ENCODE data around the gene RNF4. TPM values are rescaled to one million over a fixed set of nuclear protein-coding genes. Genes with fewer than 3 reads are reported as not detected.
"Not testable (repeated sequence)": the region's sequence is repeated elsewhere in the genome, so short reads cannot be mapped to it uniquely, and the experiment has no call there.

RNF4 gene
- total RNA-seq, 4 donors from 2014 or later, result 42.2 to 99.0 (median 50.1) TPM

DNA sequence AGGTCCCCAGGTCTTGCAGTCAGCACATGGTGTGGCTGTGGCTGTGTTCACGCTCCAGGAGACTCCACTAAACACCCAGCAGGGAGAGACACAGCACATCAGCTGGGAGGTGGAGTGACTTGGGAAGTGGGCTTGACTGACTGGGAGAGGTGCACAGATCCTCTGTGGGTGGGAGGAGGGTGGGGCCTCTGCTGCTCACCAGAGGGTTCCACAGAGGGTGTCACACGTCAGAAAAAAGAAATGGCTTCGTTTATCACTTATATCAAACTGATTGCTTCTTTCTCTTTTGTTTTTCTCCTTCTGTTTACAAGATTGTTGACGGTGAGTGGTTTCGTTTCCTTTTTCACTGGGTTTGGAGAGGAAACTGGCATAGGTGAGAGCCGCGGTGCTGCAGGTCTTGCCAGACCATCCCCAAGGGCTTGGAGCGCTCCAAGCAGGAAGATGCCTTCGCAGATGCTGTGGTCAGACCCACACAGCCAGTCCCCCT is 42.8 kb downstream of the RNF4 start:
- peaks cover 0 to 74% (median 0%) of the 10 kb centered on the region in 3 donors for H3K36me3 ChIP-seq
- no peak overlapping the region for H3K4me3 ChIP-seq
- H3K9me3 ChIP-seq, result no peaks in the 10 kb centered on the region
- peaks cover 0 to 3% (median 0%) of the 10 kb centered on the region in 4 donors for H3K4me1 ChIP-seq
- DNase-seq, result peak in 2 of 3 donors; percentile 39 to 59
- H3K27ac ChIP-seq, result peak overlapping the region in 1 of 4 donors; percentile 0
- TF ChIP-seq, protein P1, sequence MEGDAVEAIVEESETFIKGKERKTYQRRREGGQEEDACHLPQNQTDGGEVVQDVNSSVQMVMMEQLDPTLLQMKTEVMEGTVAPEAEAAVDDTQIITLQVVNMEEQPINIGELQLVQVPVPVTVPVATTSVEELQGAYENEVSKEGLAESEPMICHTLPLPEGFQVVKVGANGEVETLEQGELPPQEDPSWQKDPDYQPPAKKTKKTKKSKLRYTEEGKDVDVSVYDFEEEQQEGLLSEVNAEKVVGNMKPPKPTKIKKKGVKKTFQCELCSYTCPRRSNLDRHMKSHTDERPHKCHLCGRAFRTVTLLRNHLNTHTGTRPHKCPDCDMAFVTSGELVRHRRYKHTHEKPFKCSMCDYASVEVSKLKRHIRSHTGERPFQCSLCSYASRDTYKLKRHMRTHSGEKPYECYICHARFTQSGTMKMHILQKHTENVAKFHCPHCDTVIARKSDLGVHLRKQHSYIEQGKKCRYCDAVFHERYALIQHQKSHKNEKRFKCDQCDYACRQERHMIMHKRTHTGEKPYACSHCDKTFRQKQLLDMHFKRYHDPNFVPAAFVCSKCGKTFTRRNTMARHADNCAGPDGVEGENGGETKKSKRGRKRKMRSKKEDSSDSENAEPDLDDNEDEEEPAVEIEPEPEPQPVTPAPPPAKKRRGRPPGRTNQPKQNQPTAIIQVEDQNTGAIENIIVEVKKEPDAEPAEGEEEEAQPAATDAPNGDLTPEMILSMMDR (IDR thresholded peaks at IDR 0.05), result no peak
- no peak for TF ChIP-seq POLR2A (IDR thresholded peaks at IDR 0.05)
- H3K27me3 ChIP-seq, result no peaks in the 10 kb centered on the region

DNA sequence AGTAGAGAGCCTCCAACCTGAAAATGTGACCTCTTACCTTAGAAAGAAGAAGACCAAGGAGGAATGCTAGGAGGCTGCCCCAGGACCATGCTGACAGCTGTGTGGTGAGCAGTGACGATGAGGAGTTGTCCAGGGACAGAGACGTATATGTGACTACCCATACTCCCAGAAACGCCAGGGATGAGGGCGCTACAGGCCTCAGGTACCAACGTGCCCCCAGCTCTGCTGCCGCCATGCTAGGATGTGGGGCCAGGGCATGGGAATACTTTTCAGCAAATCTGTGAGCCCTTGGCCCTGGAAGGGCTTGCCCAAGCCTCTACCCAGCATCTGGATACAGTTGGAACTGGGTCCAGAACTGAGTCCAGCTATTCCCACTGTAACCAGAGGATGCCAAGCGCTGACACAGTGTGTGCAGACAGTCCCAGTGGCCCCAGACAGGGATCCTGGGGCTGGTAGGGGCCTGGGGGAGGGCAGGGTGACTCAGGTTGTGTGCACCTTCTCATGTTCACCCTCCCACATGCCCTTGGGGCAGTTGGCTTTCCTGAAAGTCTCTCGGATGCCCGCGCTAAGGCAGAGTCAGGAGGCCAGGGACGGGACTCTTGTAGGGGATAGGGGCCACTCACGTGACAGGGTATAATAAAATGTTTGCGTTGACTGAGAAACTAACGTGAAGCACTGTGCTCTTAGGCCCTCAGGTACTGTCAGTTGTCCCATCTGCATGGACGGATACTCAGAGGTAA is 43.7 kb downstream of the RNF4 start:
- Histone ChIP-seq H3K9me3 (no peaks in the 10 kb centered on the region), H3K4me1 (peaks cover 0 to 3% (median 0%) of the 10 kb centered on the region in 4 donors), H3K36me3 (peaks cover 0 to 71% (median 0%) of the 10 kb centered on the region in 3 donors), H3K27ac (peak overlapping the region in 1 of 4 donors; percentile 0), H3K4me3 (no peak overlapping the region), H3K27me3 (no peaks in the 10 kb centered on the region)
- DNase-seq, result no peak
- no peak for TF ChIP-seq POLR2A (IDR thresholded peaks at IDR 0.05)
- TF ChIP-seq, protein P1 (IDR thresholded peaks at IDR 0.05), result no peak

DNA sequence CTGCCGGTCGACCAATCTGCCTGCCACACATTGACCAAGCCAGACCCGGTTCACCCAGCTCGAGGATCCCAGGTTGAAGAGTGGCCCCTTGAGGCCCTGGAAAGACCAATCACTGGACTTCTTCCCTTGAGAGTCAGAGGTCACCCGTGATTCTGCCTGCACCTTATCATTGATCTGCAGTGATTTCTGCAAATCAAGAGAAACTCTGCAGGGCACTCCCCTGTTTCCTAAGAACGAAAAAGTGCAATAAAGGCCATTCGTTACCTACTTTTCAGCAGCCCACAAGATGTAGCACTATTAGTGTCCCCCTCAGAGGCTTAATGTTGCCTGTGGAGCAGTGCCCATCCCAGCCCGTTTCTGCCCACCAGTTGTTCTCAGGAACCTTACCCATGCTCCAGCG is 45.3 kb downstream of the RNF4 start:
- DNase-seq, H3K9me3 ChIP-seq: not testable (repeated sequence)

DNA sequence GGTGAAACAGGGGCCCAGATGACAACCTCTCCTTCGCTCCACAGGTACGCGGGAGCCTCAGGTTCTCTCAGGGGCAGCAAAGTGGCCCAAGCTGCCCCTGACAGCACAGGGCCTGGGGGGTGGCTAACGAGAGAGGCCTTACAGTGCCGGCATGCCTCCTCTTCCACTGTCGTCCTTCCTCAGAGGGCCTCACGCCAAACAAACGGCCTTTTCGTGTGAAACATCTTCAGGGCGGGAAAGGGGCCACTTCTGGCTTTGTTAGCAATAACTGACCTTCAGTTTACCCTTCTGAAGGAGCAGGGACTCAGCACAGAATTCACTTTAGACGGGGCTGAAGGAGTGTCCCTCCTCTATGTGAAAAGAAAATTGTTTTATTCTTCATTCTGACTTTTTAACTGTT is 46.0 kb downstream of the RNF4 start:
- peaks cover 0 to 50% (median 0%) of the 10 kb centered on the region in 3 donors for H3K36me3 ChIP-seq
- not testable (repeated sequence) for H3K27ac ChIP-seq, H3K9me3 ChIP-seq, H3K4me1 ChIP-seq, H3K4me3 ChIP-seq, DNase-seq, H3K27me3 ChIP-seq

More for the DNA sequence above, 45.3 kb downstream of the RNF4 start:
- not testable (repeated sequence) for H3K27ac ChIP-seq, H3K4me3 ChIP-seq, H3K4me1 ChIP-seq, H3K27me3 ChIP-seq
- peaks cover 0 to 58% (median 0%) of the 10 kb centered on the region in 3 donors for H3K36me3 ChIP-seq

DNA sequence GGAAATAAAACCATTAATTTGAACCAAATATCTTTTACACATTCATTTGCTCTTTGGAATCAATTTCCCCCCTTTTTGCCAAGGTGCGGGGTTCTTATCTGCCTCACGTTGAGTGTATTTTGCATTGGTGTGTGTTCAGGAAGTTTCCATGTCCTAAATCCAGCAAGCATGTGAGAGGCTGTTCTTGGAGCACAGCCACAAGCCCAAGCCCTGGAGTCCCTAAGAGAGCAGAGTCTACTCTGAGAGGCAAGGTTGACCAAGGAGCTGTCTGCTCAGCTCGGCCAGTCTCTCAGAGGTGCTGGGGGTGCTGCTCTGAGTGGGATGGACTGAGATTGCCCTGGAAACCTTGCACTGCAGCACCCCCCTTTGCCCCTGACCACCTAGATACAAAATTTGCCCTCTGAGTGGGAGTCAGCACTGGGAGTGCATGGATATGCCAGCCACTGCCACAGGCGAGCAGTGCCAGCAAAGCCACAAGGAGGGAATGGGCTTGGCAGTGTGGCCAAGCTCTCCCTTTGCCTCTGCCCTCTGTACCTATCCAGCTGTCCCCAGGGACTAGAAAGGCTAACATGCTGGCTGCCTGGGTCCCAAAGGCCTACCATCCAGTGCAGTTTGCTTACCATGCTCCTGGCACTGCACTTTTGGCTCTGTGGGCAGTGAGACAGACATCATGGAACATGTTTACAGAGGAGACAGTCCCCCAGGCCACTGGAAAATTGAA is 47.1 kb downstream of the RNF4 start:
- Histone ChIP-seq H3K36me3 (peaks cover 0 to 40% (median 0%) of the 10 kb centered on the region in 3 donors), H3K4me3 (no peak overlapping the region), H3K9me3 (no peaks in the 10 kb centered on the region), H3K27ac (no peak overlapping the region), H3K4me1 (no peaks in the 10 kb centered on the region), H3K27me3 (no peaks in the 10 kb centered on the region)
- no peak for DNase-seq
- TF ChIP-seq POLR2A (IDR thresholded peaks at IDR 0.05), result no peak
- TF ChIP-seq, protein P1 (IDR thresholded peaks at IDR 0.05), result no peak

DNA sequence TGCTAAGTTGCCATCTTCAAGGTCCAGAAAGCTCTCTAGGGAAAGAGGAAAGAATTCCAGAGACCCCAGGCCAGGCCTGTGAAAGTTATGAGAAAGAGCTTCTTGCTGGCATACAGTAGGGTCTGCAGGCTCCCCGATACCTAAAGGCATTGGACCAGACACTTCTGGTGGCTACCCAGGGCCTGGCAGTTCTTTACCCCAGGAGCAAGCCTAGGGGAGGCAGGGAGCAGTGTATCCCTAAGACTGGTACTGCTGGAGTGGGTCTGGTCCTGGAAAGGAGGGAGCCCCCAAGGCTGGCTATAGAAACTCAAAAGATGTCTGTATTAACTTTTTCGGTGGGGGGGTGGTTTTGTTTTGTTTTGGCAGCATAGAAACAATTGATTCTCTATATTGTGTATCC is 47.7 kb downstream of the RNF4 start:
- H3K27ac ChIP-seq, result no peak overlapping the region
- H3K9me3 ChIP-seq, result no peaks in the 10 kb centered on the region
- no peaks in the 10 kb centered on the region for H3K4me1 ChIP-seq
- H3K36me3 ChIP-seq, result peaks cover 0 to 38% (median 0%) of the 10 kb centered on the region in 3 donors
- H3K27me3 ChIP-seq, result no peaks in the 10 kb centered on the region
- H3K4me3 ChIP-seq, result no peak overlapping the region
- DNase-seq, result no peak
- TF ChIP-seq POLR2A (IDR thresholded peaks at IDR 0.05), result no peak
- TF ChIP-seq, protein P1 (IDR thresholded peaks at IDR 0.05), result no peak

All from Peyer's patch (tissue), 4 donors.